B cell (primary cell): Measurements from ENCODE around the gene FOXE3. TPM values are rescaled to one million over a fixed set of nuclear protein-coding genes. Genes with fewer than 3 reads are reported as not detected.

Source experiments
- ATAC-seq: fragments of 200-7000 bp; cut with Tn5 transposase; one replicate; pipeline ENCODE4 v1.10.0; 2021; ENCODE audit warnings: low read depth, mild to moderate bottlenecking, moderate number of reproducible peaks, moderate library complexity
- CTCF ChIA-PET: fragments of 350-600 bp; sonication (Branson Sonifier 250); formaldehyde crosslinking; loops from one replicate; lab custom pipeline; 2021; ENCODE audit warnings: antibody characterized with exemption, inconsistent platforms; lab: Charles Lee
- POLR2A ChIA-PET: fragments of 350-600 bp; sonication (Branson Sonifier 250); formaldehyde crosslinking; loops from one replicate; lab custom pipeline; 2021; ENCODE audit warnings: antibody characterized with exemption; lab: Charles Lee
- DNase-seq: peaks from one replicate; pipeline ENCODE4 v3.0.0; 2013
- H2AFZ ChIP-seq: 2 replicates; pipeline ENCODE4 v1.6.1; 2012; ENCODE audit warnings: mild to moderate bottlenecking, low read depth, low read length; ENCODE audit not compliant: insufficient read depth, poor library complexity, severe bottlenecking
- H3K27ac ChIP-seq, 2 donors: 1 replicate in 1 of 2; 2 replicates in 1 of 2; pipeline ENCODE4 v1.5.1; 2012 to 2013; ENCODE audit warnings: low read length in 2 of 2, mild to moderate bottlenecking in 2 of 2, moderate library complexity in 1 of 2
- H3K27me3 ChIP-seq, 4 experiments: fragments of 200-600 bp in 1 of 4; sonication (generic) in 1 of 4; replicated peaks in 1 of 4; 1 replicate in 2 of 4; 2 replicates in 2 of 4; pipeline versions ENCODE4 v1.6.1 to v1.7.0; 2013 to 2016; ENCODE audit warnings: low read length in 3 of 4, mild to moderate bottlenecking in 2 of 4, mixed read lengths in 1 of 4, moderate library complexity in 1 of 4; ENCODE audit not compliant: insufficient read depth in 4 of 4, control insufficient read depth in 3 of 4; ENCODE audit errors: control extremely low read depth in 1 of 4
- H3K36me3 ChIP-seq, 2 experiments: replicated peaks in 1 of 2; 1 replicate in 1 of 2; 2 replicates in 1 of 2; pipeline versions ENCODE4 v1.6.1 to v1.7.1; 2013; ENCODE audit warnings: low read length in 1 of 2; ENCODE audit not compliant: insufficient read depth in 2 of 2, control insufficient read depth in 1 of 2; ENCODE audit errors: control extremely low read depth in 1 of 2, extremely low read depth in 1 of 2
- H3K4me1 ChIP-seq, 2 donors: fragments of 200-600 bp in 1 of 2; sonication (generic) in 1 of 2; 1 replicate in 1 of 2; 2 replicates in 1 of 2; pipeline versions ENCODE4 v1.5.1 to v1.6.1; 2013 to 2017; ENCODE audit warnings: low read length in 2 of 2; ENCODE audit not compliant: control insufficient read depth in 2 of 2, insufficient read depth in 2 of 2
- H3K4me2 ChIP-seq: replicated peaks from 2 replicates; pipeline ENCODE3; 2012; ENCODE audit warnings: mild to moderate bottlenecking, low read depth, low read length; ENCODE audit not compliant: poor library complexity, severe bottlenecking
- H3K4me3 ChIP-seq, 5 experiments: fragments of 200-600 bp in 1 of 5; sonication (generic) in 1 of 5; 1 replicate in 3 of 5; 2 replicates in 2 of 5; pipeline versions ENCODE4 v1.5.1 to v1.7.0; 2011 to 2016; ENCODE audit warnings: low read length in 4 of 5, mild to moderate bottlenecking in 4 of 5, low read depth in 2 of 5, control low read depth in 1 of 5, moderate library complexity in 1 of 5; ENCODE audit not compliant: insufficient read depth in 1 of 5; ENCODE audit errors: control extremely low read depth in 1 of 5, extremely low read depth in 1 of 5
- H3K79me2 ChIP-seq: fragments of 200-600 bp; sonication (generic); one replicate; pipeline ENCODE4 v1.6.0; 2016; ENCODE audit warnings: low read length; ENCODE audit not compliant: control insufficient read depth, insufficient read depth
- H3K9ac ChIP-seq: fragments of 200-600 bp; sonication (generic); 2 replicates; pipeline ENCODE4 v1.6.1; 2017; ENCODE audit warnings: mild to moderate bottlenecking, low read length, moderate library complexity
- H3K9me3 ChIP-seq, 3 donors: one replicate each; pipeline versions ENCODE4 v1.6.1 to v1.7.1; 2013; ENCODE audit warnings: low read length in 2 of 3; ENCODE audit not compliant: control insufficient read depth in 2 of 3, insufficient read depth in 1 of 3; ENCODE audit errors: control extremely low read depth in 1 of 3
- H4K20me1 ChIP-seq: 2 replicates; pipeline ENCODE4 v1.6.0; 2012; ENCODE audit warnings: mild to moderate bottlenecking, low read length; ENCODE audit not compliant: insufficient read depth, control insufficient read depth, poor library complexity, severe bottlenecking
- H3K27ac Mint-ChIP-seq: one replicate; pipeline ENCODE4 v1.8.0; 2021; ENCODE audit warnings: mixed read lengths
- H3K27me3 Mint-ChIP-seq: one replicate; pipeline ENCODE4 v1.8.0; 2021; ENCODE audit warnings: mixed read lengths
- H3K4me1 Mint-ChIP-seq: one replicate; pipeline ENCODE4 v1.8.0; 2021; ENCODE audit warnings: mixed read lengths
- H3K4me3 Mint-ChIP-seq: one replicate; pipeline ENCODE4 v1.8.0; 2021; ENCODE audit warnings: mixed read lengths
- H3K9me3 Mint-ChIP-seq: one replicate; pipeline ENCODE4 v1.8.0; 2022; ENCODE audit warnings: mixed read lengths; ENCODE audit not compliant: insufficient read depth
- EZH2 ChIP-seq: IDR thresholded peaks from 2 replicates; pipeline ENCODE4 v1.6.1; 2012; ENCODE audit warnings: borderline replicate concordance, low read depth, mild to moderate bottlenecking, moderate library complexity, low read length; ENCODE audit not compliant: insufficient read depth, poor library complexity, severe bottlenecking
- WGBS: methylation state at CpG from one replicate; pipeline ENCODE4 v1.1.5; 2013; ENCODE audit warnings: missing lambda C conversion rate; ENCODE audit not compliant: insufficient coverage; 5-methylcytosine and 5-hydroxymethylcytosine counted together
- intact Hi-C: fragments of 100-400 bp; cut with micrococcal nuclease; formaldehyde crosslinking; loops from one replicate; pipeline ENCODE4 v1.10.0; 2022
- polyA plus RNA-seq: library from polyadenylated mRNA; depleted of rRNA; stranded (reverse); fragments of >200 nt; gene quantifications from 2 replicates; pipeline ENCODE4 v1.2.3, GENCODE V29; 2012
- total RNA-seq, 2 donors: library from RNA; stranded (reverse); fragments of 120-200 nt in 1 of 2; gene quantifications; 1 replicate in 1 of 2; 2 replicates in 1 of 2; pipeline versions ENCODE4 v1.2.3 to v1.2.4, GENCODE V29; 2013 to 2022
- TF ChIP-seq, protein P1 (sequence below): fragments of 200-600 bp; IDR thresholded peaks from one replicate; pipeline ENCODE4 v1.8.0; 2022; ENCODE audit warnings: antibody characterized with exemption, mild to moderate bottlenecking

FOXE3 gene
- total and polyA plus RNA-seq, 2 donors (not counting 1 experiment from before 2014, with no cell fraction given): not detected

DNA sequence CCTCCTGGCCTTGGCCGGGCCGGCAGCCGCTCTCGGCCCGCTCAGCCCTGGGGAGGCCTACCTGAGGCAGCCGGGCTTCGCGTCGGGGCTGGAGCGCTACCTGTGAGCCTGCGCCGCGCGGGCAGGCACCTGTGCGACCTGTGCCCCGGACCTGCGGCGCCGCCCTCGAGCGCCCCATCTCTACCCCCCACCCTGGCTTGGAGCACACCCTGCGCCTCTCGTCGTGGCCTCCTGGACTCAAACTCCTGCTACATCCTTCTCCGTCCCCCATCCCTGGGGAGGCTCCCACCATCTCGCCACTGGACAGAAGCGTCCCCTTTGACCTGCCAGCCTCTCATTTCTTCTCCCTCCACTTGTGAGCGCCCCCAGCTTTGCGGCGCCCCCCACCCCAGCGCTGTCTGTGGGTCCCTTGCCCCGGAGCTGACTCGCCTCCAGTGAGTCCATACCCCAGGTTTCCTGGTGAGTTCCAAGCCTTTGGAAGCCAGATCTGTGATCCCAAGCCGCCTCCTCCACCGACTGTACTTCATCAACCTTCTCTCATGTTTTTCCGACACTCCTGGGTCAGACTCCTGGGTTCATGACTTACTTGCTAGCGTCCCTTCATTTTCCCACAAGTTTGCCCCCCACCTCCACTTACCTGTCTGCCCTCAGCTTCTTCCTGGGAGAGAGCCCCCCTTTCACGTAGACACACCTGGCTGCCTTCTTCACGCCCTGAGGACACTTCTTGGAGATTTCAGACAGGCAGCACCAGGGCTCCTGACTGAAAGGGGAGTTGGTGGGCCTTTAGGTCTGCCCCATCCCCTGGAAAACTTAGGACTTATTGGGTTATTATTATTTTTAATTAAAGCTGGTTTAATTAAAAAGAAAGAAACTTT is 1.3 kb downstream of the FOXE3 start:
- Histone ChIP-seq H3K4me2 (no peak overlapping the region), H3K9me3 (no peaks in the 10 kb centered on the region), H3K4me3 (no peak overlapping the region), H3K4me1 (no peaks in the 10 kb centered on the region), H3K27me3 (peaks cover 0 to 44% (median 17%) of the 10 kb centered on the region in 4 experiments), H3K79me2 (no peaks in the 10 kb centered on the region), H4K20me1 (no peaks in the 10 kb centered on the region), H3K9ac (no peak overlapping the region), H2AFZ (no peak overlapping the region), H3K27ac (no peak overlapping the region), H3K36me3 (no peaks in the 10 kb centered on the region)
- ATAC-seq (no peak), DNase-seq (peak; percentile 11)
- TF ChIP-seq EZH2: no peak
- H3K27ac Mint-ChIP-seq: no peak overlapping the region
- ChIA-PET CTCF (no interaction called here), POLR2A (no interaction called here)
- peak overlapping the region; percentile 49 for H3K4me3 Mint-ChIP-seq
- 50% methylated on average over 39 of the region's 39 CpGs for WGBS
- intact Hi-C loops: no loop called here
- H3K4me1 Mint-ChIP-seq: peaks cover 8% of the 10 kb centered on the region
- peaks cover 66% of the 10 kb centered on the region for H3K27me3 Mint-ChIP-seq
- H3K9me3 Mint-ChIP-seq: no peaks in the 10 kb centered on the region

- H3K4me3 Mint-ChIP-seq: peak overlapping the region; percentile 27
- no peaks in the 10 kb centered on the region for H3K9me3 Mint-ChIP-seq
- DNase-seq: no peak
- intact Hi-C loops: no loop called here
- no peak overlapping the region for H3K4me2 ChIP-seq
- H3K79me2 ChIP-seq: no peaks in the 10 kb centered on the region
- H3K36me3 ChIP-seq: no peaks in the 10 kb centered on the region
- WGBS: 100% methylated on average over 2 of the region's 2 CpGs
- H4K20me1 ChIP-seq: no peaks in the 10 kb centered on the region
- H3K27me3 ChIP-seq: peaks cover 0 to 44% (median 17%) of the 10 kb centered on the region in 4 experiments
- H3K27ac Mint-ChIP-seq: no peak overlapping the region
- no peaks in the 10 kb centered on the region for H3K9me3 ChIP-seq
- H2AFZ ChIP-seq: no peak overlapping the region
- no peaks in the 10 kb centered on the region for H3K4me1 ChIP-seq
- ChIA-PET CTCF (no interaction called here), POLR2A (no interaction called here)
- no peak for ATAC-seq
- H3K27me3 Mint-ChIP-seq: peaks cover 66% of the 10 kb centered on the region
- peaks cover 8% of the 10 kb centered on the region for H3K4me1 Mint-ChIP-seq
- no peak for TF ChIP-seq EZH2
- TF ChIP-seq, protein P1, sequence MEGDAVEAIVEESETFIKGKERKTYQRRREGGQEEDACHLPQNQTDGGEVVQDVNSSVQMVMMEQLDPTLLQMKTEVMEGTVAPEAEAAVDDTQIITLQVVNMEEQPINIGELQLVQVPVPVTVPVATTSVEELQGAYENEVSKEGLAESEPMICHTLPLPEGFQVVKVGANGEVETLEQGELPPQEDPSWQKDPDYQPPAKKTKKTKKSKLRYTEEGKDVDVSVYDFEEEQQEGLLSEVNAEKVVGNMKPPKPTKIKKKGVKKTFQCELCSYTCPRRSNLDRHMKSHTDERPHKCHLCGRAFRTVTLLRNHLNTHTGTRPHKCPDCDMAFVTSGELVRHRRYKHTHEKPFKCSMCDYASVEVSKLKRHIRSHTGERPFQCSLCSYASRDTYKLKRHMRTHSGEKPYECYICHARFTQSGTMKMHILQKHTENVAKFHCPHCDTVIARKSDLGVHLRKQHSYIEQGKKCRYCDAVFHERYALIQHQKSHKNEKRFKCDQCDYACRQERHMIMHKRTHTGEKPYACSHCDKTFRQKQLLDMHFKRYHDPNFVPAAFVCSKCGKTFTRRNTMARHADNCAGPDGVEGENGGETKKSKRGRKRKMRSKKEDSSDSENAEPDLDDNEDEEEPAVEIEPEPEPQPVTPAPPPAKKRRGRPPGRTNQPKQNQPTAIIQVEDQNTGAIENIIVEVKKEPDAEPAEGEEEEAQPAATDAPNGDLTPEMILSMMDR: no peak
- H3K27ac ChIP-seq: no peak overlapping the region
- H3K9ac ChIP-seq: no peak overlapping the region
- H3K4me3 ChIP-seq: no peak overlapping the region
Observed at GRCh38 chr1:47418122-47418521, 2.0 kb downstream of the FOXE3 start.
